ENCODE data around the gene PARP12. TPM values are rescaled to one million over a fixed set of nuclear protein-coding genes. Genes with fewer than 3 reads are reported as not detected.
A peak's percentile ranks its signal among the peaks of the same experiment; 100 is the strongest.

PARP12 gene
- total and polyA plus RNA-seq, 9 of the 15 experiments (the other 6 are each of a cell fraction or from before 2014, with no cell fraction given): 4.6 to 40.4 (median 23.5) TPM

- TF ChIP-seq ZHX1 (conservative IDR thresholded peaks at IDR 0.05; ENCODE audit: low read length) (no peak), KLF13 (tag; IDR thresholded peaks at IDR 0.05; ENCODE audit: borderline replicate concordance, low read depth) (no peak), NR3C1 (CRISPR knock-in tag; IDR thresholded peaks at IDR 0.05) (peak; percentile 81; the same call in 1 of the 2 replicates), ZSCAN32 (CRISPR knock-in tag; IDR thresholded peaks at IDR 0.05) (no peak), CXXC5 (CRISPR knock-in tag; IDR thresholded peaks at IDR 0.05) (peak; percentile 98), NR2C1 (IDR thresholded peaks at IDR 0.05) (no peak), NR2C1 (tag; IDR thresholded peaks at IDR 0.05) (no peak), XRCC4 (IDR thresholded peaks at IDR 0.05; ENCODE audit: extremely low read depth, insufficient read depth, insufficient read length) (no peak), GATAD2B (IDR thresholded peaks at IDR 0.05; ENCODE audit: borderline replicate concordance) (peak; percentile 99), MCM2 (IDR thresholded peaks at IDR 0.05; ENCODE audit: low read depth) (no peak), EZH2 (IDR thresholded peaks at IDR 0.05; ENCODE audit: borderline replicate concordance, low read depth, low read length) (no peak), RBM34 (IDR thresholded peaks at IDR 0.05; ENCODE audit: borderline replicate concordance, insufficient read depth, low read length) (no peak), BRF2 (IDR thresholded peaks at IDR 0.05; ENCODE audit: borderline replicate concordance, insufficient read depth, insufficient read length) (no peak), ZBTB9 (CRISPR knock-in tag; IDR thresholded peaks at IDR 0.05) (no peak; the same call in 1 of the 2 replicates), SMAD3 (CRISPR knock-in tag; conservative IDR thresholded peaks at IDR 0.05) (no peak), ARID1B (IDR thresholded peaks at IDR 0.05) (no peak), DACH1 (IDR thresholded peaks at IDR 0.05; ENCODE audit: partially characterized antibody) (peak; percentile 98), ZNF263 (CRISPR knock-in tag; IDR thresholded peaks at IDR 0.05; ENCODE audit: borderline replicate concordance) (no peak; the same call in 1 of the 2 replicates), CBX5 (IDR thresholded peaks at IDR 0.05; ENCODE audit: borderline replicate concordance, low read depth) (no peak), NCOA1 (IDR thresholded peaks at IDR 0.05; ENCODE audit: low read depth) (peak; percentile 51; the same call in 1 of the 2 replicates), L3MBTL2 (IDR thresholded peaks at IDR 0.05) (peak; percentile 98), YY1 (IDR thresholded peaks at IDR 0.05; ENCODE audit: borderline replicate concordance in 1 of 3, control insufficient read depth in 1 of 3, extremely low read depth in 1 of 3, insufficient read depth in 3 of 3, insufficient read length in 1 of 3, insufficient replicate concordance in 2 of 3, low read depth in 1 of 3, low read length in 2 of 3) (peak in 2 of 3 experiments; percentile 73 to 86)
Observed at GRCh38 chr7:140062528-140063299, at the start of gene PARP12 (continued).

All from K562 (cell line).